Inflammatory macrophage (primary cell): Measurements from ENCODE around the gene TXNDC9.
"Not testable (repeated sequence)": the region's sequence is repeated elsewhere in the genome, so short reads cannot be mapped to it uniquely, and the experiment has no call there.

Source experiments
- DNase-seq, 2 donors: peaks; one replicate each; pipeline ENCODE4 v3.0.0-alpha.2; 2020 to 2022

The TXNDC9 gene

GRCh38 chr2:99317873-99318200 lies 18.3 kb downstream of the TXNDC9 start:
- not testable (repeated sequence) for DNase-seq

DNA sequence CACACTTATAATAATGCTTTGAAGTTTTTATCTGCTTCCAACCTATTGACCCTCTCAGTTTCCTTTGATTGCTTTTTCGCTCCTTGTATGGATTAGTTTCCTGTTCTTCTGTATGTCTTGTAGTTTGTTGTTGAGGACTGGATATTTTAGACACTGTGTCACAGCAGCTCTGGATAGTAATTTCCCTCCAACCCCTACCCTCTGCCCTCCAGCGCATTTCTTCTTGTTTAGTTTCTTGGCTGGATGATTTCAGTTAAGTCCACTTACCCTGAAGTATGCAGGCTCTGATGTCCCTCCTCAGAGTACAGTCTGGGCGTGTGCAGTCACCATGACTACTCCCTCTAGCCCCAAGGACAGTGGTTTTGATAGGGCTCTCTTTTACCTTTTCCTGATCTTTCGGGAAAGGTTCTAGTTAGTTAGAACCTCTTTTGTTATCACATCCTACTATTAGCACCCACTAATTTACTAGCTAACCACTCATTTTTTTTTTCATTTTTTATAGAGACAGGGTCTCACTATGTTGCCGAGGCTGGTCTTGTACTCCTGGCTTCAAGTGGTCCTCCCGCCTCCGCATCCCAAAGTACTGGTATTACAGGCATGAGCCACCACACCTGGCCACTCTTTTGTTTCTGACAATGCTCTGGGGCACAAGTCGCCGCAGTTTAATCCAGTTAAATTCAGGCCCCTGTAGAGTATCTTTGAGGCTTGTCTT lies 18.8 kb downstream of the TXNDC9 start:
- DNase-seq: no peak

DNA sequence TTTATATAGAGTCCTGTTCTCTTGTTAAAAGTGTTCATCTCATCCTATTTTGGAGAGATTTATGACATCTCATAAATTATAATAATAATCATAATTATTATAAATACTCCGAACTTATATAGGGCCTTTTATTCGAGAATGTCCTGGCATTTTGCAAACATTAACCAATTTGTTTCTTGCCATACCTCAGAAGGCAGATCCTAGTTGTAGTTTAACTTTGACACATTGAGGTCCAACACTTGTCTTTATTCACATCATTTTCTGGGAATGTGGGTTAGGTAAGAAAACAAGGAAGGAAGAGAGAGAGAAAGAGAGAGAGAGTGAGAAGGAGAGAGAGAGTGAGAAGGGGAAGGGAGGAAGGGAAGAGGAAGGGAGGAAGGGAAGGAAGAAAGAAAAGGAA lies 35.0 kb downstream of the TXNDC9 start, which contains the start of gene LYG1:
Gene LYG1 (minus strand): TSS at position 101 of the 400 bp plus-strand sequence. CDS start 5,527 bp downstream, outside the sequence.
- DNase-seq: not testable (repeated sequence)

DNA sequence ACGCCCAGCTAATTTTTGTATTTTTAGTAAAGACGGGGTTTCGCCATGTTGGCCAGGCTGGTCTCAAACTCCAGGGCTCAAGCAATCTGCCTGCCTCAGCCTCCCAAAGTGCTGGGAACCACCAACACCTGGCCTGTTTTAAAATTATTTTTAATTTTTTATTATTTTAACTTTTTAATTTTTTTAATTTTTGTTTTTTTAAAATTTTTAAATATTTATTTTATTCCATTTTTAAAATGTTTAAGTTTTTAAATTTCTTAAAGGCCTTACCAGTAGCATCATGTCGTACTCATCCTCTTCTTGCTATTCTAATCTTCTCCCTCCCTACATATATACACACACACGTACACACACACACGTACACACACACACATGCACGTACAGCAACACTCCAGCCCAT lies 36.6 kb downstream of the TXNDC9 start:
- DNase-seq: no peak

DNA sequence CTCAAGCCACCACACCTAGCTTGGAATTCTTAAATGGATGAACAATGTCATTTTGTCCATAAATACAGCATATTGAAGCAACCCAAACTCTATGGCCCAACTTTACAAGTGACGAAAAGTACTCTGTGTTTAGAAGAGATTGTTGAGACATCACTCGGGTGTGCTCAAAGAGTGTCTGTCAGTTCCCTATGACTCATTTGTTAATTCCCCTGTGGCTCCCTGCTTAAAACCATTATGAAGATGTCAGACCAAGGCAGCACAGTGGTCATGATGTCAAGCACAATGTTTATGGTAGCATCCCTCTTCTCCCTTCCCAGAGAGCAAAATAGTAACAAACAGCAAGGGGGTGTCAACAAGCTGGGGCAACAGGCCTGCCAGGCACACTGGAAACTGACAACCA lies 38.1 kb downstream of the TXNDC9 start:
- DNase-seq: peak in 1 of 2 donors; percentile 2

DNA sequence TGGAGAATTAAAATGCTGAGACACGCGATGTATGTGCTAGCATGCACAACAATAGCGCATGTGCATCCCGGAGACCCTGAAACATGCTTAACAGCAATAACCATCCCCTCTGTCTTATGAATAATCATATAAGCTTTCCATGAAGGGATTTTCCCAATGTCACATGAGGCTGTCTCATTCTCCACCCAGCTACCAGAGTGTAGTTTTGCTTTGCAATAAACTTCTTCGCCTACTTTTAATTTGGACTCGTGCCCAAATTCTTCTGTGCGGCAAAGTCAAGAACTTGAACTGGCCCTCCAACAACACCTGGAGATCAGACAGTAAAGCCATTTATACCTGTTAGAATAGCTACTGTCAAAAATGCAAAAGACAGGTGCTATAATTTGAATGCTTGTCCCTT lies 50.6 kb downstream of the TXNDC9 start:
- DNase-seq: no peak

- no peak for DNase-seq
These were observed 56.0 kb downstream of the TXNDC9 start for GRCh38 chr2:99279969-99280695.

GRCh38 chr2:99278793-99279291 lies 57.3 kb downstream of the TXNDC9 start:
- DNase-seq: no peak

DNA sequence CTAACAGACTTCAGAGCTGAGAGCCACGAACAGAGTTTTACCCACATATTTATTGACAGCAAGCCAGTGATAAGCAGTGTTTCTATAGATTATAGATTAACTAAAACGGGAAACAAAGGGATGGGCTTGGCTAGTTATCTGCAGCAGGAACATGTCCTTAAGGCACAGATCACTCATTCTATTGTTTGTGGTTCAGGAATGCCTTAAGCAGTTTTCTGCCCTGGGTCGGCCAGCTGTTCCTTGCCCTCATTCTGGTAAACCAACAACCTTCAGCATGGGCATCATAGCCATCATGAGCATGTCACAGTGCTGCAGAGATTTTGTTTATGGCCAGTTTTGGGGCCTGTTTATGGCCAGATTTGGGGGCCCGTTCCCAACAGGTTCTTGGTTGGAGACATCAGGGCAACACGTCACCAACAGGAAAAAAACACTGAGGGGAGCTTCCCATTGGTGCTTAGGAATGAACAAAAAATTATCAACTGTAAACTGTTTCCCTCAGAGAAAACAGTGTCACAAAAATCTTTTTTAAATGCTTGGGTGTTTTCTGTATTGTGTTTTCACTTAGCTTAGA lies 57.9 kb downstream of the TXNDC9 start:
- not testable (repeated sequence) for DNase-seq

DNA sequence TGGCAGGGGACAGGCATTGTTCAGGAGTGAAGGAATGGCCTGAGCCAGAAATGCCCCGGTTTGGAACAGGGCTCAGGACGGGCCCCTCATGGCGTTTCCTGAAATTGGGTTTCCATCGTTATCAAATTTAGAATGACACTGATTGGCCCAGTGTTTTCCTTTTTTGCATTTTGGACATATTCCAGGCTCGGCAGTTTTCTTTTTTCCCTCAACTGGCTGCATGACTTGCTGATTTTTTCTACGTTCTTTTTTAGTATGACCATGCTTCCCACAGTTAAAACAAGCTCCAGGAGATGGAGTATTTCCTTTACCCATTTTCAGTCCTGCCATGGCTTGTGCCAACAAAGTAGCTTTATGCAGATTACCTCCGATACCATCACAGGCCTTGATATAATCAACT lies 60.3 kb downstream of the TXNDC9 start:
- DNase-seq: no peak
